ENCODE data around the gene FBXO8.
"Not testable (repeated sequence)": the region's sequence is repeated elsewhere in the genome, so short reads cannot be mapped to it uniquely, and the experiment has no call there.

The FBXO8 gene

GRCh38 chr4:174312993-174313392, 29.5 kb upstream of the FBXO8 start:
- DNase-seq (ENCODE audit: extremely low spot score), result no peak
- TF ChIP-seq CTCF (IDR thresholded peaks at IDR 0.05; ENCODE audit: control extremely low read depth, extremely low read depth, low read depth, missing control alignments), result no peak
- POLR2A ChIA-PET, result no interaction called here
- CTCF ChIA-PET, result no interaction called here

GRCh38 chr4:174307694-174308093, 24.2 kb upstream of the FBXO8 start:
- ChIA-PET POLR2A (no interaction called here), CTCF (interaction anchor here (1.9 kb wide), 1 partner anchor 8 kb away, joined by 5 read pairs; no protein-coding TSS in a partner anchor)
- no peak for TF ChIP-seq CTCF (IDR thresholded peaks at IDR 0.05; ENCODE audit: control extremely low read depth, extremely low read depth, low read depth, missing control alignments)
- no peak for DNase-seq (ENCODE audit: extremely low spot score)

GRCh38 chr4:174305961-174306360, 22.5 kb upstream of the FBXO8 start:
- ChIA-PET CTCF (interaction anchor here (1.3 kb wide), 1 partner anchor 14 kb away, joined by 3 read pairs; no protein-coding TSS in a partner anchor), POLR2A (no interaction called here)
- TF ChIP-seq CTCF (IDR thresholded peaks at IDR 0.05; ENCODE audit: control extremely low read depth, extremely low read depth, low read depth, missing control alignments), result no peak
- no peak for DNase-seq (ENCODE audit: extremely low spot score)

- TF ChIP-seq CTCF (IDR thresholded peaks at IDR 0.05; ENCODE audit: control extremely low read depth, extremely low read depth, low read depth, missing control alignments), result no peak
- no peak for DNase-seq (ENCODE audit: extremely low spot score)
- ChIA-PET CTCF (interaction anchor here (1.0 kb wide), 1 partner anchor 12 kb away, joined by 3 read pairs; no protein-coding TSS in a partner anchor), POLR2A (no interaction called here)
Measured at GRCh38 chr4:174304664-174305063, 21.2 kb upstream of the FBXO8 start.

GRCh38 chr4:174303687-174304086, 20.2 kb upstream of the FBXO8 start:
- POLR2A ChIA-PET, result no interaction called here
- no peak for DNase-seq (ENCODE audit: extremely low spot score)
- CTCF ChIA-PET, result no interaction called here
- no peak for TF ChIP-seq CTCF (IDR thresholded peaks at IDR 0.05; ENCODE audit: control extremely low read depth, extremely low read depth, low read depth, missing control alignments)

GRCh38 chr4:174295142-174295541, 11.7 kb upstream of the FBXO8 start:
- POLR2A ChIA-PET, CTCF ChIA-PET: not testable (repeated sequence)

GRCh38 chr4:174294641-174295040, 11.2 kb upstream of the FBXO8 start:
- DNase-seq (ENCODE audit: extremely low spot score); POLR2A ChIA-PET; CTCF ChIA-PET: not testable (repeated sequence)

More at GRCh38 chr4:174295142-174295541, 11.7 kb upstream of the FBXO8 start:
- not testable (repeated sequence) for DNase-seq (ENCODE audit: extremely low spot score)

- DNase-seq (ENCODE audit: extremely low spot score), result no peak
- TF ChIP-seq CTCF (IDR thresholded peaks at IDR 0.05; ENCODE audit: control extremely low read depth, extremely low read depth, low read depth, missing control alignments), result no peak
- ChIA-PET CTCF (interaction anchor here (1.2 to 1.3 kb wide), 2 partner anchors 12 to 14 kb away, joined by 3 read pairs; no protein-coding TSS in a partner anchor), POLR2A (no interaction called here)
Measured at GRCh38 chr4:174292473-174292872, 9.0 kb upstream of the FBXO8 start.
